GM20000 (cell line): Measurements from ENCODE around the gene PBX1.

Experiments used
- DNase-seq: peaks from one replicate; pipeline ENCODE4 v3.0.0; 2012; ENCODE audit warnings: low spot score
- TF ChIP-seq, protein P1 (sequence below): IDR thresholded peaks from 2 replicates; pipeline ENCODE4 v1.5.1; 2012; ENCODE audit warnings: mild to moderate bottlenecking, control low read depth; ENCODE audit errors: extremely low read depth, missing control alignments

Gene PBX1

DNA sequence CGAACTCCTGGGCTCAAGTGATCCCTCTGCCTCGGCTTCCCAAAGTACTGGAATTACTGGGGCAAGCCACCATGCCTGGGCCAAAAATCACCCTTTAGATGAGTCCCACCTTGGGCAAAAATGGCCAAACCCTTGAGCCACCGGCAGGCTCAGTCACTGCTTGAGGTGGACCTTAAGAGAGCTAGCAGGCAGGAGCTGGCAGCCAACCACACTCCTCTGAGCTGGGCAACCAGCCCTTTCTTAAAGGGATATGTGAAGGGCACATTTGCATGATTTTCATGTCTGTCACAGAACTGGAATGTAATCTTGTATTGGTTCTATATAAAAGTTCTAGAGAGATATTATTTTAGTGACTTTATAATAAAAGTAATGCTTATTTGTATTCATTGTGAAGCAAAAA is 316.5 kb downstream of the PBX1 start:
- TF ChIP-seq, protein P1, sequence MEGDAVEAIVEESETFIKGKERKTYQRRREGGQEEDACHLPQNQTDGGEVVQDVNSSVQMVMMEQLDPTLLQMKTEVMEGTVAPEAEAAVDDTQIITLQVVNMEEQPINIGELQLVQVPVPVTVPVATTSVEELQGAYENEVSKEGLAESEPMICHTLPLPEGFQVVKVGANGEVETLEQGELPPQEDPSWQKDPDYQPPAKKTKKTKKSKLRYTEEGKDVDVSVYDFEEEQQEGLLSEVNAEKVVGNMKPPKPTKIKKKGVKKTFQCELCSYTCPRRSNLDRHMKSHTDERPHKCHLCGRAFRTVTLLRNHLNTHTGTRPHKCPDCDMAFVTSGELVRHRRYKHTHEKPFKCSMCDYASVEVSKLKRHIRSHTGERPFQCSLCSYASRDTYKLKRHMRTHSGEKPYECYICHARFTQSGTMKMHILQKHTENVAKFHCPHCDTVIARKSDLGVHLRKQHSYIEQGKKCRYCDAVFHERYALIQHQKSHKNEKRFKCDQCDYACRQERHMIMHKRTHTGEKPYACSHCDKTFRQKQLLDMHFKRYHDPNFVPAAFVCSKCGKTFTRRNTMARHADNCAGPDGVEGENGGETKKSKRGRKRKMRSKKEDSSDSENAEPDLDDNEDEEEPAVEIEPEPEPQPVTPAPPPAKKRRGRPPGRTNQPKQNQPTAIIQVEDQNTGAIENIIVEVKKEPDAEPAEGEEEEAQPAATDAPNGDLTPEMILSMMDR: no peak
- no peak for DNase-seq

DNA sequence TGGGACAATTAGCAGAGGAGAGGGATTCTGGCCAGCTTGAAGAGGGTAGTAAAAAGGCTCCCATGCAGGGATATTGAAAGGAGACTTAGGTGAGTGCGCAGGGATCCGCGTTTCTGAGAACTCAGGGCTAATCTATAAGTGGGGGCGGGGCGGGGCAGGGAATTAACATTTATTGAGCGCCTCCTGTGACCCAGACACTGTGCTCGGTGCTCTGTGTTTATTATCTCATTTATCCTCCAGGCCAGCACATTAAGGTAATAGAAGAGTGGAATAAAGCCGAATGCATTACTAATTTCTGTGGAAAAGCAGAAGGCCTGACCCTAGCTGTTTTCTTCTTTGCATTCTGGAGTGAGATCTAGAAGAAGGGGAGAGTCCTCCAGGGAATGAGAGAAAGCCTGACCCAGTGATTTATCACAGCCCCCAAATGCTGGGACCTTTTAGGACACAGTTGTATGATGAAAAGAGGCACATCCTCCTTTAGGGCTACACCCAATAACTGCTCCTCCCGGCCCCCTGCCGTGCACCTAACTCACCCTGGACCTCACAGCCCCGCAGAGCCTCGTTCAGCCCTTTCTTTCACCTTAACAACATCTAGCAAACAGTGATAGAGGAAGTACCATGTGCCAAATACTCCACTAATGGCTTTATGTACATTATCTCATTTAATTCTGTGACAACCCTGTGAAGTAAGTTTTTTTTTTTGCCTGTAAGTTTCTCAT is 317.6 kb downstream of the PBX1 start:
- TF ChIP-seq, protein P1: no peak

DNA sequence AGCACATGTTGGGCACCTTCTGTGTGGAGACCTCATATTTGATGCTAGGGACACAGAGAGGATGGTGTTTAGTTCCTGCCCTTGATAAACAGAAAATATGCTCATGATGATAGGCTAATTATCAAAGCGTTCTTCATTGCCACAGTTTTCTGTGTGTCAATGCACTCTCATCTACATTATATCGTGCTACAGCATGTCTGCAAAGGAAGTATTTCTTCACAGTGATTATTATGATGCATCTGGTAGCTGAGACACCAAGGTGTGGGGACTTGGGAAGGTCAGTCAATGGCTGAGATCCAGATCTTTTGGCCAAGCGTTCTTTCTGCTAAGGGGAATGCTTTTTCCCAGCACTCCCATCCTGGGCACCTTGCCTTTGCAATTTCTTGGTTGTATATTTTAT is 321.2 kb downstream of the PBX1 start:
- TF ChIP-seq, protein P1: no peak
- DNase-seq: no peak

More for the DNA sequence above, 317.6 kb downstream of the PBX1 start:
- no peak for DNase-seq

DNA sequence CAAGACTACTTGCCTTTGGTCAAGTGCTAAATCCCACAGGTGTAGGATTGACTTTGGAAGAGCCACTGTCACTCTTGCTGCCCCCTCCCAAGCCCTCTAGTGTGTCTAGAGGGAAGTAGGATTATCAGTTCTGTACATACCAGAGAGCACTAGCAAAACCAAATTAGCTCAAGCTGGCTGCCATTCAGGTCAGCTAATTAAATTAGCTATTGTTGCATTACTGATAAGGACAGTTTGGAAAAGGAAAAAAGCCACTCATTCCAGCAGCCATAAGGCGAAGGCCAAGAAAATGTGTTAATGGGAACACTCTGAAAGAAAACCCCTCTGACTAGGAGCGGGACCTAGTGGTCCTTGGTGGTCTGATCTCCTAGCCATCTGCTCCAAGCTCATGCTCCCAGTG is 321.7 kb downstream of the PBX1 start:
- TF ChIP-seq, protein P1: no peak
- no peak for DNase-seq

DNA sequence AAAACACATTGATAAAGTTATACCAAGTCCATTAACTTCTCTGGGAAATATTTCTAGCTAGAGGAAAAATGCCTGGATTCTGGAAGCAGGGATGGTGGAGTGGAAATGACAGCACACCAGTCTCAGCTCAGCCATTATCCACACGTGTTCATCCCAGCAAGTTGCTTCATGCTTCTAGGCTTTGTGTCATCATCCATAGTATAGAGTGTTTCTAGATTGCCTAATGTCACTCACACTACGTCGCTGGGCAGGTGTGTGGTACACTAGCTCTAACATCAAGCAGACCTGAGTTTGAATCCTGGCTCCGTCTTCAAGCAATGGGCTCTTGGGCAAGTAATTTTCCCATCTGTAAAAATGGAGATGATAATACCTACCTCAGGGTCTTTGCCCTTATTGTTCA is 326.3 kb downstream of the PBX1 start:
- TF ChIP-seq, protein P1: no peak
- DNase-seq: no peak

DNA sequence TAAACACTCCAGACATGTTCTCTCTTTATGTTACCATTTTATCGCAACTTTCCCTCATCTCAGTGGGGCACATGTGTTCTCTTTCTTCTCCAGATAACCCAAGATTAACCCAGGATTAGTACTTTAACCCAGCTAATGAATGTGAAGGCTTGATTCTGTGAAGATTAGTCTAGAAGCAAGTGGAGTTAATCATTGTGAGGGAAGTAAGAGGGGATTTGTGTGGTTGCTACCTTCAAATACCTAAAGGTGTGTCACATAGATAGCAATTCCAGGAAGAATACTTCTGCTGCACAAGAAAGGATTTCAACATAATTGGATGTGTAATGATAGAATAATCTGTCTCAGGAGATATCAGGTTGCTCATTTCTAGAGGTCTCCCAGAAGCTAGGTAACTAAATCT is 327.1 kb downstream of the PBX1 start:
- TF ChIP-seq, protein P1: no peak
- no peak for DNase-seq

DNA sequence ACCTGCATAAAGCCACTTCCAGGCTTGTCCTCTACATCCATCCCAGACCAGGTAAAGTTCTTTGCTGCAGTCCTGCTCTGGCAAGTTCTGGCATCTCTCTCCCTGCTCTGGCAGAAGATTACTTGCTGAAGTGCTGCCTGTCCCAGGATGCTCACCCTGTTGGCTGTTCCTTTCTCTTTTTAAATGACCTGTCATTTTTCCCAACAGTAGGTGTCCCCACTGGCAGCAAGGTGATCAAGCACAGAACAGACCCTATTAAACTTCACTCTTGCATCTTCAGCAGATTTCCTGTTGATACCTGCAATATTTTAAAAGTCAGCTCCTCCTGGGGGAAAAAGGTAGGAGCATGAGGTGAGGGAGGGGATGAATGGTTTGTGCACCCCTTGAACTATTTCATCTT is 332.6 kb downstream of the PBX1 start:
- TF ChIP-seq, protein P1: no peak
- DNase-seq: no peak
